Stimulated activated CD8-positive, alpha-beta memory T cell treated with anti-CD3 and anti-CD28 coated beads, Interleukin-12 subunit alpha, Interleukin-12 subunit beta, amount 100 ng/mL, for 4 hours (primary cell): ENCODE data around the gene RNPC3.

ENCODE experiments used
- DNase-seq: peaks from one replicate; pipeline ENCODE4 v3.0.0-alpha.2; 2020; ENCODE audit warnings: low read depth

RNPC3 gene, protein sequence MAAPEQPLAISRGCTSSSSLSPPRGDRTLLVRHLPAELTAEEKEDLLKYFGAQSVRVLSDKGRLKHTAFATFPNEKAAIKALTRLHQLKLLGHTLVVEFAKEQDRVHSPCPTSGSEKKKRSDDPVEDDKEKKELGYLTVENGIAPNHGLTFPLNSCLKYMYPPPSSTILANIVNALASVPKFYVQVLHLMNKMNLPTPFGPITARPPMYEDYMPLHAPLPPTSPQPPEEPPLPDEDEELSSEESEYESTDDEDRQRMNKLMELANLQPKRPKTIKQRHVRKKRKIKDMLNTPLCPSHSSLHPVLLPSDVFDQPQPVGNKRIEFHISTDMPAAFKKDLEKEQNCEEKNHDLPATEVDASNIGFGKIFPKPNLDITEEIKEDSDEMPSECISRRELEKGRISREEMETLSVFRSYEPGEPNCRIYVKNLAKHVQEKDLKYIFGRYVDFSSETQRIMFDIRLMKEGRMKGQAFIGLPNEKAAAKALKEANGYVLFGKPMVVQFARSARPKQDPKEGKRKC

GRCh38 chr1:103525607-103526507 lies at the start of gene RNPC3:
TSS of gene RNPC3 (plus strand) at chr1:103525699. CDS start at chr1:103526071, 372 bp downstream.
- DNase-seq: peak; percentile 72

DNA sequence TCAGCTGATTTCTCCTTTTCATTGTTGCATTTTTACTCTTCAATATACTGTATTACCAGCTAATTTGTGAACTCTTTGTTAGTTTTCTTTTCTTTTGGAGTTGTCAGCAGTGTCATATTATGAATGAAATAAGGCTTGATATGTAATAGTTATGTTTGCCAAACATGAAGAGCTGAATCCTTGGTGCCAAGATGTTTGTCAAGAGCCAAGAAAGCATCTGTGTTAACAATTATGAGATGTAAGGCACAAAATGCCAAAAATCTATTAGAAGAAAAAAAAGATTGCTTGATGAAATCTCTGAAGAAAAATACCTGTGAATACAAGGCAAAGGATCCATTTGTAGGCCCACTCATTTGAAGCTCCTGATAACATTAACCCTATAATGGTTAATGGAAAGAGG lies 48.4 kb upstream of the RNPC3 start:
- no peak for DNase-seq

DNA sequence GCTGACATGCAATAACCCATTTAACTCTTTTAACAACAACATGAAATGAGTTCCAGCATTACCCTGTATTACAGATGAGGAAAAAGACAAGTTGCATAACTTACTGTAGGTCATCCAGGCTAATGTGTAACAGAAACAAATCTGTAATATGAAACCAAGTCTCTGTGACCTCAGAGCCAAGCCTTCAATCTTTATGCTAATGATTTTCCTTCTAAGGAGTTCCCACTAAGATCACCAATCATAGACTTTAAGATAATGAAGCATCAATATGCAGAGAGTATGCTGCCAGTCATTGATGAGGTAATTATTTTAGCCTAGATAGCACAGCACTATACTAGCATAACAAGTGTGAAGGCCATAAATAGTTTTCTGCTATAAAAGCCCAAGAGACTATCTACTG lies 35.6 kb upstream of the RNPC3 start:
- DNase-seq: no peak

GRCh38 chr1:103492003-103492625 lies 33.4 kb upstream of the RNPC3 start:
- DNase-seq: no peak

DNA sequence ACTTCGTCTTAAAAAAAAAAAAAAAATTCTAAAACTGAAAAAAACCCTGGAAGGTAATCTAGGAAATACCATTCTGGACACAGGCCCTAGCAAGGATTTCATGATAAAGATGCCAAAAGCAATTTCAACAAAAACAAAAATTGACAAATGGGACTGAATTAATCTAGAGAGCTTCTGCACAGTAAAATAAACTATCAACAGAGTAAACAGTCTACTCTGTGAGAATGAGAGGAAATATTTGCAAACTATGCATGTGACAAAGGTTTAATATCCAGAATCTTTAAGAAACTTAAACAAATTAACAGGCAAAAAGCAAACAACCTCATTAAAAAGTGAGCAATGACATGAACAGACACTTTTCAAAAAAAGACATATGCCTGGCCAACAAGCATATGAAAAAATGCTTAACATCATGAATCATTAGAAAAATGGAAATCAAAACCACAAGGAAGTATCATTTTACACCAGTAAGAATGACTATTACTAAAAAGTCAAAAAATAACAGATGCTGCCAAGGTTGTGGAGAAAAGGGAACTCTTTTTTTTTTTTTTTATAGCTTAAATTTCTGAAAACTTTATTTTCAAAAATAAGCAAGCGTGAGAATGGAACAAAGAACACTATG lies 29.4 kb upstream of the RNPC3 start:
- DNase-seq: no peak

DNA sequence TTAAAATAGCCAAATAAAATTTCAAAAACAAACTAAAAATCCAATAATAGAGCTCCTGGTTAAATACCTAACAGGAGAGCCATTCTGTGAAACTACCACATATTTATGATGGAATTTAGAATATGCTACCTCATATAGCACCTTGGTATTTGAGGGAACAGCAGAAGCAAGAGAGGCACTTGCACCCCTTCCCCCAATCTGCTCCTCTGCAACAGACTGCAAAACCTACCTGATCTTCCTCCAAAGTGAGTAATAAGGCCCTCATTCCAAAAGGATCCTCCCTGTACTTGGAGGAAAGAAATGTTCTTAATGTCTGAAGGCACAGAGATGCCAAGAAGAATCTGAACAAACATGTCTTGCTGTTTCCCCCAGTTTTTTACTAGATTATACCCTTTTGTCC lies 28.1 kb upstream of the RNPC3 start:
- no peak for DNase-seq

DNA sequence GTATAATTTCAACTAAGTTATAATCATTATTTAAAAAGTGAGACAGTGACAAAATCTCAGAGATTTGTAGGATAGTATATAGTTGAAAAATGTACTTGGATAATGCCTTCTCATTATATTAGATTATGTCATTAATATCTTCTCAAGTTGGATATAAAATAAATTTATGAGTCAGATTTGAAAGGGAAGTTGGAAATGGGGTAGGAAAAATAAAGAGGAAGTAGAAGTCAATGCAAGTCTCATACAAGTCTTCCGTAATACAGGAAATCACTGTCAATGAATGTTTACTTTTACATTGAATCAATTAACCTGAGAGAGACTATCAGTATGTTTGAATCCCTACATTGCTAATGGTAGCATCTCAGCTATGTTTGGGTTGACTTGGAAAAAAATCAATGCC lies 16.2 kb upstream of the RNPC3 start:
- DNase-seq: no peak

DNA sequence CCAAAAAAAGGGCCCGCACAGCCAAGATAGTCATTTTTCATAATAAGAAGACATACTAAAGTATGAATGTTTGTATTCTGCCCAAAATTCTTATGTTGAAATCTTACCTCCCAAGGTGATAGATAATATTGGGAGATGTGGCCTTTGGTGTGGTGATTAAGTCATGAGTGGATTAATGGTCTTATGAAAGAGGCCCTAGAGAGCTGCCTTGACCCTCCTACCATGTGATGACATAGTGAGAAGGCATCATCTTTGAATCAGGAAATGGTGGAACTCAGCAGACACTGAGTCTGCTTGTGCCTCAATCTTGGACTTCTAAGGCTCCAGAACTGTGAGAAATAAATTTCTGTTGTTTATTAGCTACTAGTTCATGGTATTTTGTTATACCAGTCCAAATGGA lies 11.8 kb upstream of the RNPC3 start:
- DNase-seq: no peak

DNA sequence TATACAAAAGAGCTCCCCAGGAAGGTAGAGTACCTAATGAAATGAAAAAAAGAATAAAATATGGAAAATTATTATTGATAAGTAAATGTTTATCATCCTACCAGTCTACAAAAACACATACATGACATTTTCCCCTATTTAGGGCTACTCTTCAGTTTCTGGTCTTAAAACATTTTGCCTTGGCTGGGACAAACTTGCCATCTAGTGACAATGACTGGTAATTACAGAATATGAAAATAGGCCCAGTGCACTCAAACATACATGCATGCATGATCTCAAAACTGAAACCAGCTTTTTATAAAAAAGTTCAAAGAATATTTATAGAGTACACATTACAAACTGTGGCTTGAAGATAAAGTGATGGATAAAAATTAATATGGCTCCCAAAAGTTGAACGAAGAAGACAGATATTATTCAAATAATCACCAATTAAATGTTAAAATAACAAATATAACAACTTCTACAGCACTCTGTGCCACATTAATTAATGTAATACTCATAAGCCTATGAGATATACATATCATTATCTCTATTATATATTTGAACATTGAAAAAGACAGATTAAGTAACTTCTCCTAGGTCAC lies 10.5 kb upstream of the RNPC3 start:
- no peak for DNase-seq

- DNase-seq: no peak
These were observed 9.2 kb upstream of the RNPC3 start for GRCh38 chr1:103516283-103516682.

DNA sequence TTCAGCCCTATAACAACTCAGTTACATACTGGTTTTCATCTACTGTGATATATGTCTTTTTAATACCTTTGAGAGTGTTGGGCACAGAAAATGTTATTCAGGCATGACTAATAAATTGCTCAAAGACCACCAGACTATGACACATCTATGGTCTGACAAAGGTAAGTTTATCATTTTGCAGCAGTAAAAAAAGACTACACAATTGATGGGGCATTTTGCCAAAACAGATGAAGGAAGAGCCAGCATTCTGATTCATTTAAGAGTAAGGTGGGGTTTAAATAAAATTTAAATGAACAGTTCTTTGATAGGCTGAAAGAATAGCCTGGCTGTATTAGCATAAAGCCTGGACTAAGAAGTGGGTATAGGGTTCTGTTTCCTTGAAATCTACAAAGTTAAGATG lies 8.8 kb upstream of the RNPC3 start:
- DNase-seq: no peak

DNA sequence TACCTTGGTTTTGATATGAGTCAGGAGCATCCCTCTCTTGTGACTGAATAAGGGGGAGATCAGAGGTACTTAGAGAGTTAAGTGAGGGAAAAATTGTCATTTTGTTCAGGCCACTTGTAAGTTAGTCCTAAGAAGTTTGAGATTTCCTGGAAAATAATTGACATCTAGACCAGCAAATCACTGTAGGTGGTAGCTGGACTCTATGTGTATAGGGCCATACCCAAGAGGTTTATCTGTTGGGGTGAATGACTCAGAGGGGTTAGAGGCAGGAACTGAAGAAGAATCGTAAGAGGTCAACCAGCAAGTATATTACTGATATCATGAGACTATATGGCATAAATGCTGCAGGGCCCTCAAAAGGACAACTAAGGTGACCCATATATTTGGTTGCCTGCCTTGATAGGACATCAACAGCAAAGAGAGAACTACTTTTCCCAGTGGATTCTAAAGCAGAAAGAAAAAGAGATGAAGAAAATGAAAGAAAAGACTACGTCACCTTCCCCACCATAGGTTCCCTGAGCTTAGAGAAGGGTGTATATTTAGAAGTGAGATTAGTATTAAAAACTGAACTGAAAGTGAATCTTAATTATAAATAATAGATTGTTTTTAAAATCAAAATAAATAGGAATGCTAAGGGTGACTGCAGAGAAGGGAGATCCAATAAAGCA lies 8.0 kb upstream of the RNPC3 start:
- DNase-seq: no peak

GRCh38 chr1:103520822-103521221 lies 4.7 kb upstream of the RNPC3 start:
- DNase-seq: no peak

DNA sequence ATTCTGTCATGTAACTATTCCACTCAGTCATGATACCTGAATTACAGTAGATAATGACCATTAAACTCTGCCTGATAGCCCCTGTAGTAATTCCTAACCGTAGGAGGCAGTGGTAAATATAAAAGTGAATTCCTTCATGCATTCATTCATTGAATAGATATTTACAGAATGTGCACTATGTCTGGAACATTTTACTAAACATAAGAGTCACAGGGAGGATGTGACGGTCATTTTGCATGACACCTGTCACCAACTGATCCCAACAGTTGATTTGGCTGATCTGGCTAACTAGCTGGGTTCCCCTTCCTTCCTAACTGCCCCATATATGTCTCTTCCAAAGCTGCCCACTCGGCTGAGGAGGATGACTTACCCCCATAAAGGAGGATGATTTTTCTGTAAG lies 2.2 kb upstream of the RNPC3 start:
- DNase-seq: no peak

DNA sequence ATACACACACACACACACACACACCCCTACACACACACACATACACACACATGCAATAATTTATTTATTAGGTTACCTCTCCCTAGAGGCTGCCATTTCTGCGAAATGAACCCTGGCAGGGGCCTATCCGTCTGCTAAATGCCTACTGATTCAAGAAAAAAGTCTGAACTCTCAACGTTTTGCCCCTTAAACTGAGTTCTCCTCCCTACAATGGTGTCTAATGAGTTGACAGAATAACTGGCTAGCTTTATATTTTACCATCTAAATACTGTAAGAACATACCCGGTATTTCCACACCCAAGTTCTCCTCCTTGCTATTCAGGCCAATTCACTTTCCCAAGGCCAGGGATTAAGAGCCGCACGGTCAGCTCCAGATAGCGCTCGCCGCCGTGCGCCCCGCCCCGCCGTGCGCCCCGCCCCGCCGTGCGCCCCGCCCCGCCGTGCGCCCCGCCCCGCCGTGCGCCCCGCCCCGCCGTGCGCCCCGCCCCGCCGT lies 339 bp upstream of the RNPC3 start:
- no peak for DNase-seq

GRCh38 chr1:103527331-103527730 lies 1.8 kb downstream of the RNPC3 start:
- DNase-seq: no peak

DNA sequence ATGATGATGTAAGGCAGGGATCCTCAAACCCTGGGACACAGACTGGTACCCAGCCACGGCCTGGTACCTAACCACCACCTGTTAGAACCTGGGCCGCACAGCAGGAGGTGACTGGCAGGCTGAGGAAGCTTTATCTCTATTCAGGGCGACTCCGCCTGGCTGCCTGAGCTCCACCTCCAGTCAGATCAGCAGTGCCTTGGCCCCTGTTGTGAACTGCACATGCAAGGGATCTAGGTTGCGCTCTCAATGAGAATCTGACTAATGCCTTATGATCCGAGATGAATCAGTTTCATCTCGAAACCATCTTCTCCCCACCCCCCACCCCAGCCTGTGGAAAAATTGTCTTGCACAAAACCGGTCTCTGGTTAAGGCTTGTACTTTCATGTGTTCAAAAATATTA lies 4.2 kb downstream of the RNPC3 start:
- no peak for DNase-seq

DNA sequence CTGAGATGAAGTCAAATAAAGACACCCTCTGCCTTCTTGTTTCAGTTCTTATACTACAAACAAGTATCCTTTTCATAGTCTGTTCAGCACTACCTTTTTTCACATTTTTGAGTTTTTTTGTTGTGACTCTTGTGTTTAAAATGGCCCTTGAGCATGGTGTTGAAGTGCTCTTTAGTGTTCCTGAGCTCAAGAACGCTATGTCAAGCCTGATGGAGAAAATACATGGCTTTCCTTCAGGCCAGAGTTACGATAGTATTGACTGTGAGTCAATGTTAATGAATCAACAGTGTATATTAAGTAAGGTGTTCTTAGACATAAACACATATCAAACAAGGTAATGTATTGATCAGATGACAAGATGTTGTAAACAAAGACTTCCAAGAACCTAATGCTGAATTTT lies 12.7 kb downstream of the RNPC3 start:
- DNase-seq: no peak

- DNase-seq: no peak
These were observed 15.9 kb downstream of the RNPC3 start for GRCh38 chr1:103541431-103541830.

DNA sequence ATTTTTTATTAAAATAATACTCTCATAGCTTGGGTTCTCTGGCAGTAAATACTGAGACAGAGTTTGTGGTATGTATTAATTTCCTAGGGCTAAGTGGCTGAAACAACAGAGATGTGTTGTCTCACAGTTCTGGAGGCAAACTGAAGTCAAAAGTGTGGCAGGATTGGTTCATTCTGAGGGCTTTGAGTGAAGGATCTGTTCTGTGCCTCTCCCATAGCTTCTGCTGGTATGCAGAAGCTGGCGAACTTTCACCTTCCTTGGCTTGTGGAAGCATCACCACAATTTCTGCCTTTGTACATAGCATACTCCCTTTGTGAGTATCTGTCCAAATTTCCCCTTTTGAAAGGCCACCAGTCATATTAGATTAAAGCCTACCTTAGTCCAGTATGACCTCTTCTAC lies 21.0 kb downstream of the RNPC3 start:
- no peak for DNase-seq

GRCh38 chr1:103547840-103548239 lies 22.3 kb downstream of the RNPC3 start:
- DNase-seq: no peak
